GM12892 (cell line): ENCODE measurements around the gene ZNF181.

Experiments
- POLR2A ChIP-seq: IDR thresholded peaks from 2 replicates; pipeline ENCODE4 v1.6.1; 2011; ENCODE audit warnings: low read depth, low read length, control low read depth
- POLR2AphosphoS5 ChIP-seq: IDR thresholded peaks from 2 replicates; pipeline ENCODE4 v1.6.1; 2011; ENCODE audit warnings: low read depth, low read length, control low read depth
- TAF1 ChIP-seq: IDR thresholded peaks from 2 replicates; pipeline ENCODE4 v1.6.1; 2011; ENCODE audit warnings: low read depth, mild to moderate bottlenecking, control low read depth, low read length, borderline replicate concordance

DNA sequence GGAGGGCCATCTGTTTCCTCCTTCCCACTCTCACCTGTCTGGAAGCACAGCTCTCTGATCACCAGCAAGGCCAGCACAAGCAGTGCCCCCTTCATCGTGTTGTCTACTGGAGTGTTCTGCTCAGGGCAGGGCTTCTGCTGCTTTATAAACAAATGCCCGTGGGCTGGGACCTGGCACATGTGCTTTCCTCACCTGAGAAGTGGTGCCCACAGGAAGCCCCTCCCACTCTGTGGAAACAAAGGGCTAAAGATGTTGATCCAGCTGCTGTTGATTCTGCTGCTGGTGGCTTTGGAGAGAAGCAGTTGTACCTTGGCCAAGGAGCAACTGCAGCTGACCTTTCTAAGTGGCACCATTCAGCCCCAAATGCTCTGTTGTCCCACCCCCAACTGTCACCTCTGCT, 26.4 kb upstream of the ZNF181 start:
- TF ChIP-seq POLR2AphosphoS5 (no peak), POLR2A (no peak), TAF1 (no peak)
